ENCODE measurements around the gene NDUFAF5.
A peak's percentile ranks its signal among the peaks of the same experiment; 100 is the strongest.

The NDUFAF5 gene

DNA sequence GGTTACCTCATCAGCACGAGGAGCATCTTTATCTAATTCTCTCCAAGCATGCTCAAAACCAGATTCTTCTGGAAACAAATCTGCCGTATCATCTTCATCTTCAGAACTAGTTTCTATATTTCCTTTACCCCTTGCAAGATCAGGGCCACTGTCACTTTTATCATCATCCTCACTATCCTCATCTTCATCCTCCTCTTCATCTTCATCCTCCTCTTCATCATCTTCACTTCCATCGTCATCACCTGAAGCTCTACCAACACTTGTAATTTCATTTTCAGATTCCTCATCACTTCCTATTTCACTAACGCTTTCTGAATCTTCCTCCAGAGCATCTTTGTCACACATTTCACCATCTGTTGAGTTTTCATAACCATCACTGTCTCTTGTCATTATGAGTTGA lies 9.0 kb upstream of the NDUFAF5 start:
- Histone ChIP-seq H3K27ac (ENCODE audit: low read depth in 2 of 2, low read length in 2 of 2) (no peak overlapping the region), H3K4me1 (ENCODE audit: control insufficient read depth in 2 of 2, insufficient read depth in 2 of 2, low read length in 2 of 2) (no peaks in the 10 kb centered on the region), H3K36me3 (ENCODE audit: control insufficient read depth in 2 of 2, insufficient read depth in 2 of 2, low read length in 2 of 2) (peaks cover 38 to 41% of the 10 kb centered on the region in 2 donors), H3K9me3 (ENCODE audit: control insufficient read depth in 2 of 2, low read length in 2 of 2) (no peaks in the 10 kb centered on the region), H3K9ac (ENCODE audit: low read depth in 1 of 2, low read length in 2 of 2) (no peak overlapping the region), H3K27me3 (ENCODE audit: control insufficient read depth in 2 of 2, insufficient read depth in 2 of 2, low read length in 2 of 2) (no peaks in the 10 kb centered on the region), H3K4me3 (ENCODE audit: low read length in 2 of 2) (no peak overlapping the region)

DNA sequence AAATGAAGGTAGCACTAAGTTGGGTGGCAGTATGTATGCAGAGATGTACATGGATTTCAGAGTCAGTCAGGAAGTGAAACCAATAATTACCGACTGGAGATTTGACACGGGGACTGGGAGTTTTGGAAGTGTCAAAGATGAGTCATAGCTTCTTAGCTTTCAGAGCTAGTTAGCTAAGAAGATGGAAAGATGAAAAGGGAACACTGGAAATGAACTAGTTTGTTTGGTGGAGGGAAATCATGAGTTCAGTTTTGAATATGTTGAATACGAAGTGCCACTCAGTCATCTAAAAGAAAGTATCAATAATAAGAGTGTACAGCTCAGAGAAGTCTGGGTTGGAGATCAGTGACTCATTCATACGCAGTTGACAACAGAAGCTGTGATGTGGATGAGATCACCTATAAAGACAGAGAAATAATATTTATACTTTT lies 7.6 kb upstream of the NDUFAF5 start:
- H3K9ac ChIP-seq (ENCODE audit: low read depth in 1 of 2, low read length in 2 of 2): no peak overlapping the region
- no peaks in the 10 kb centered on the region for H3K4me1 ChIP-seq (ENCODE audit: control insufficient read depth in 2 of 2, insufficient read depth in 2 of 2, low read length in 2 of 2)
- no peaks in the 10 kb centered on the region for H3K27me3 ChIP-seq (ENCODE audit: control insufficient read depth in 2 of 2, insufficient read depth in 2 of 2, low read length in 2 of 2)
- no peak overlapping the region for H3K27ac ChIP-seq (ENCODE audit: low read depth in 2 of 2, low read length in 2 of 2)
- no peak overlapping the region for H3K4me3 ChIP-seq (ENCODE audit: low read length in 2 of 2)
- H3K36me3 ChIP-seq (ENCODE audit: control insufficient read depth in 2 of 2, insufficient read depth in 2 of 2, low read length in 2 of 2): peaks cover 43 to 45% of the 10 kb centered on the region in 2 donors
- no peaks in the 10 kb centered on the region for H3K9me3 ChIP-seq (ENCODE audit: control insufficient read depth in 2 of 2, low read length in 2 of 2)

DNA sequence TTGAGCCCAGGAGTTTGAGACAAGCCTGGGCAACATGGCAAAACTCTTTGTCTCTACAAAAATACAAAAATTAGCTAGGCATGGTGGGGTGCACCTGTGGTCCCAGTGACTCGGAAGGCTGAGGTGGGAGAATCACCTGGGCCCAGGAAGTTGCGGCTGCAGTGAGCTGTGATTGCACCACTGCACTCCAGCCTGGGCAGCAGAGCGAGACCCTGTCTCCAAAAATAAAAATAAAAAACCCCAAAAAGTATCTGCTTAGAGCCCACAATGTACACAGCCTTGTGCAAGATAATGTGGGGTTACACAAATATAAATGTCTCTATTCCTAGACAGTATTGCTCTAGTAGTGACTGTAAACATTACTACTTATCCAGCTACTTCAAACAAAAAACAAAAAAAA lies 6.0 kb upstream of the NDUFAF5 start:
- H3K9me3 ChIP-seq (ENCODE audit: control insufficient read depth in 2 of 2, low read length in 2 of 2): no peaks in the 10 kb centered on the region
- H3K27me3 ChIP-seq (ENCODE audit: control insufficient read depth in 2 of 2, insufficient read depth in 2 of 2, low read length in 2 of 2): no peaks in the 10 kb centered on the region
- peaks cover 43 to 47% of the 10 kb centered on the region in 2 donors for H3K36me3 ChIP-seq (ENCODE audit: control insufficient read depth in 2 of 2, insufficient read depth in 2 of 2, low read length in 2 of 2)
- H3K9ac ChIP-seq (ENCODE audit: low read depth in 1 of 2, low read length in 2 of 2): no peak overlapping the region
- H3K4me1 ChIP-seq (ENCODE audit: control insufficient read depth in 2 of 2, insufficient read depth in 2 of 2, low read length in 2 of 2): no peaks in the 10 kb centered on the region
- no peak overlapping the region for H3K4me3 ChIP-seq (ENCODE audit: low read length in 2 of 2)
- H3K27ac ChIP-seq (ENCODE audit: low read depth in 2 of 2, low read length in 2 of 2): no peak overlapping the region

DNA sequence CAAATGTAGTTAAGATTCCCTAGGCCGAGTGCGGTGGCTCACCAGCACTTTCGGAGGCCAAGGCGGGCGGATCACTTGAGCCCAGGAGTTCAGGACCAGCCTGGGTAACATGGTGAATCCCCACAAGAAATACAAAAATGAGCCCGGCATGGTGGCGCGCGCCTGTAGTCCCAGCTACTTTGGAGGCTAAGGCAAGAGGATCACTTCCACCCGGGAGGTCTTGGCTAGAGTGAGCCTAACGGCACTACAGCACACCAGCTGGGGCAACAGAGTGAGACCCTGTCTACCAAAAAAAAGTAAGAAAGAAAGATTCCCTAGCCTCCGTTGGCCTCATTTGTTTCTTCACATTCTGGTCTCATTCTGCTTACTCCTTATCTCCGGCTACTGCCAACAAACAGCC lies 1.3 kb upstream of the NDUFAF5 start:
- Histone ChIP-seq H3K4me1 (ENCODE audit: control insufficient read depth in 2 of 2, insufficient read depth in 2 of 2, low read length in 2 of 2) (peaks cover 10 to 11% of the 10 kb centered on the region in 2 donors), H3K4me3 (ENCODE audit: low read length in 2 of 2) (peak overlapping the region in 1 of 2 donors; percentile 98), H3K9ac (ENCODE audit: low read depth in 1 of 2, low read length in 2 of 2) (no peak overlapping the region)

DNA sequence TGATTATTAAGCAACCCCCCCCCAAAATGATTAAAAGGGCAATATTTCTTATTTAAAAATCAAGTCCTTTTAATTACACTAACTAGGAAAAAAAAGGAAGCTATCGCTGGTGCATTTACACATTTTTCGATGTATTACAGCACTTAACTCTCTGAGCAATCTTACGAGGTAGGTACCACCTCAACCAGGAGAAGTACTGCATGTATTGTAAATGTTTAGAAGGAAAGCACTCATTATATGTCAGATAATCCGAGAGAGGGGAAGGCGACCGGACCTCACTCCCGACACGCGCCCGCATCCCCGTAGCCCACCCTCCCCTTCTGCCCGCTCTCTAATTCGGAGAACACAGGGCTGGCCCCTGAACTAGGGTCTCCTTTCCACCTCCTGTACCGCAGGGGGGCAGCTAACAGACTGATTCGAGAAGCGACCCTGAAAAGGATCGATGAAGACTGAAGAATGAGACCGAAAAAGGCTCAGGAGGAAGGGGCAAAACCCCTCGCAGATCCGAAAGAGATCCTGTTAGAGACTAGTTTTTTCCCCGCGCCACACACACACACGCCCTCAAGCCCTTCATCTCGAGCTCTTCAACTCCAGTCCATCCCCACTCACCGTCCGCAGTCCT lies 446 bp upstream of the NDUFAF5 start:
- Histone ChIP-seq H3K27ac (ENCODE audit: low read depth in 2 of 2, low read length in 2 of 2) (no peak overlapping the region), H3K4me1 (ENCODE audit: control insufficient read depth in 2 of 2, insufficient read depth in 2 of 2, low read length in 2 of 2) (peaks cover 10 to 11% of the 10 kb centered on the region in 2 donors), H3K9ac (ENCODE audit: low read depth in 1 of 2, low read length in 2 of 2) (peak overlapping the region; percentile 87 to 97), H3K4me3 (ENCODE audit: low read length in 2 of 2) (peak overlapping the region; percentile 85 to 98), H3K36me3 (ENCODE audit: control insufficient read depth in 2 of 2, insufficient read depth in 2 of 2, low read length in 2 of 2) (peaks cover 17 to 19% of the 10 kb centered on the region in 2 donors), H3K27me3 (ENCODE audit: control insufficient read depth in 2 of 2, insufficient read depth in 2 of 2, low read length in 2 of 2) (no peaks in the 10 kb centered on the region), H3K9me3 (ENCODE audit: control insufficient read depth in 2 of 2, low read length in 2 of 2) (no peaks in the 10 kb centered on the region)

More for the DNA sequence above, 1.3 kb upstream of the NDUFAF5 start:
- no peaks in the 10 kb centered on the region for H3K27me3 ChIP-seq (ENCODE audit: control insufficient read depth in 2 of 2, insufficient read depth in 2 of 2, low read length in 2 of 2)
- H3K36me3 ChIP-seq (ENCODE audit: control insufficient read depth in 2 of 2, insufficient read depth in 2 of 2, low read length in 2 of 2): peaks cover 17 to 19% of the 10 kb centered on the region in 2 donors
- no peak overlapping the region for H3K27ac ChIP-seq (ENCODE audit: low read depth in 2 of 2, low read length in 2 of 2)
- no peaks in the 10 kb centered on the region for H3K9me3 ChIP-seq (ENCODE audit: control insufficient read depth in 2 of 2, low read length in 2 of 2)

DNA sequence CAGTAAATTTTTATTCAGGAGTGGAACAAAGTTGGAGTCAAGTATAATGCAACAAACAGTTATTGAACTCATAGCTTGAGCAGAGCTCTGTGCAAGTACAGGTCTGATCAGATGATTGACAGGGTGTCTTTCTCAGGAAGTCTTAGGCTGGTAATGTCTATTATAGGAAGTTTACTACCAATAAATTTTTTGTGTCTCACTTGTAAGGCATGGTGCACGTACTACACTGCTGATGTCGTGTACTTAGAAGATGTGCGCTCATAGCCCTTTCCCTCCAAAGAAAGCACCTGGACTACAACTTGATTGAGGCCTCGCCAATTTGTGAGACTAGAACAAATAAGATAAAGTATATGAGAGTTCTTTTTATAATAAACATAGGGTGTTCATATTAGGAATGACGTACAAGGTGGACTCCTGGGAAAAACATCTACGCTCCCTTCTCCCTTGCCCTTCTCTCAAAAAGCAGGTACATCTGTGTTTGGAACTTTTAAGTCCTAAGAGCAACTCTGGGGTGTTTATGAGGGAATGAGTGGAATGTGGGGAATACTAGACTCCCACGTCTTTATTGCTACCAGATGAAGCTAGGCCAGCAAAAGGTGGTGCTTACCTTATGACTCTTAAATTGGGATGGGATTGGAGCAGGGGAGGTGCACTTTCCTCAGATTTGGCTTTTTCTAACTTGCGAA lies 1.5 kb downstream of the NDUFAF5 start:
- no peaks in the 10 kb centered on the region for H3K9me3 ChIP-seq (ENCODE audit: control insufficient read depth in 2 of 2, low read length in 2 of 2)
- H3K27ac ChIP-seq (ENCODE audit: low read depth in 2 of 2, low read length in 2 of 2): peak overlapping the region; percentile 29 to 50
- H3K4me1 ChIP-seq (ENCODE audit: control insufficient read depth in 2 of 2, insufficient read depth in 2 of 2, low read length in 2 of 2): peaks cover 11 to 13% of the 10 kb centered on the region in 2 donors
- H3K36me3 ChIP-seq (ENCODE audit: control insufficient read depth in 2 of 2, insufficient read depth in 2 of 2, low read length in 2 of 2): peaks cover 21 to 27% of the 10 kb centered on the region in 2 donors
- peak overlapping the region; percentile 18 to 97 for H3K9ac ChIP-seq (ENCODE audit: low read depth in 1 of 2, low read length in 2 of 2)
- no peaks in the 10 kb centered on the region for H3K27me3 ChIP-seq (ENCODE audit: control insufficient read depth in 2 of 2, insufficient read depth in 2 of 2, low read length in 2 of 2)
- H3K4me3 ChIP-seq (ENCODE audit: low read length in 2 of 2): peak overlapping the region; percentile 85 to 98

DNA sequence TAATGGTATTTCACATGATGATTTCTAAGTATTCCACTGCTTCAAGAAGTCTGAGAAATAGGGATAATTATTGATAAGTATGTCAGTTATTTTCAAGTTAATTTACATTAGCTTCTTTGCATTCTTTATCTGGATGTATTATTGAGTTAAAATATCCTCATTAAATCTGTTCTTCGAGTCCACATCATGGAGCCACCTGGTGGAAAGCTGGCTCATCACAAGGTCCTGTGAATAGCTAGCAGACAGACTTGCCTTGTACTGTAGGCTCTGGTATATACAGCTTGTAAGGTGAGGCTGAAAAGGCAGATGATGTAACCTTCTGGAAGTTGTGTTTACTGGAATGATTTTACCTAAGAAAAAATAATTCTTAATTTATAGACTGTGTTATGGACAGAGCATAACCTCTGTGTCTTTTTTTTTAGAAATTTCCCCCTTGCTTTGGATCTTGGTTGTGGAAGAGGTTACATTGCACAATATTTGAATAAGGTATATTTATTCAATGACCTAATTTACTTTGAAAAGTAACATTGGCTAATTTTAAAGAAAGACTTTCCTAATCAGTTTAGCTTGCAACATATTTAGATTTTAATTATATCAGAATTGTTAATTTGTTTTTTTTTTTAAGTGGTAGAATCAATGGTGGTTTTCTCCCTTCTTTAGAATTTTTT lies 3.5 kb downstream of the NDUFAF5 start:
- peaks cover 11 to 13% of the 10 kb centered on the region in 2 donors for H3K4me1 ChIP-seq (ENCODE audit: control insufficient read depth in 2 of 2, insufficient read depth in 2 of 2, low read length in 2 of 2)
- no peak overlapping the region for H3K27ac ChIP-seq (ENCODE audit: low read depth in 2 of 2, low read length in 2 of 2)

DNA sequence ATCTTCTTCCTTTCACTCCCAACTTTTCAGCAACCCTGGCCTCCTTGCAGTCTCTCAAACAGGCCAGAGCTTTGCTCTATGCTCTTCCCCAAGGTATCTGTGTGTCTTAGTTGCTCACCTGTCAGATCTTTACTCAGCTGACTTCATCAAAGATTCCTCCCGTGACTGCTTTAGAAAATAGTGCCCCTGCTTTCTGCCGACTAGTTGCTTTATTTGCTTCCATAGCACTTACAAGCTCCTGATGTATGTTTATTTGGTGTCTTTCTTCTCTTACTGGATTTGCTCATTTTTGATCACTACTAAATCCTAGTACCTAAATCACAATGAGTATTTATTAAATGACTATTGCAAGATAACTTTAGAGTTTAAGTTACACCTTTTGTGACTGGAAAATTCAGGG lies 5.9 kb downstream of the NDUFAF5 start:
- H3K36me3 ChIP-seq (ENCODE audit: control insufficient read depth in 2 of 2, insufficient read depth in 2 of 2, low read length in 2 of 2): peaks cover 50 to 58% of the 10 kb centered on the region in 2 donors
- no peaks in the 10 kb centered on the region for H3K27me3 ChIP-seq (ENCODE audit: control insufficient read depth in 2 of 2, insufficient read depth in 2 of 2, low read length in 2 of 2)

More for the DNA sequence above, 3.5 kb downstream of the NDUFAF5 start:
- Histone ChIP-seq H3K36me3 (ENCODE audit: control insufficient read depth in 2 of 2, insufficient read depth in 2 of 2, low read length in 2 of 2) (peaks cover 31 to 43% of the 10 kb centered on the region in 2 donors), H3K9ac (ENCODE audit: low read depth in 1 of 2, low read length in 2 of 2) (no peak overlapping the region), H3K4me3 (ENCODE audit: low read length in 2 of 2) (no peak overlapping the region), H3K27me3 (ENCODE audit: control insufficient read depth in 2 of 2, insufficient read depth in 2 of 2, low read length in 2 of 2) (no peaks in the 10 kb centered on the region), H3K9me3 (ENCODE audit: control insufficient read depth in 2 of 2, low read length in 2 of 2) (no peaks in the 10 kb centered on the region)

DNA sequence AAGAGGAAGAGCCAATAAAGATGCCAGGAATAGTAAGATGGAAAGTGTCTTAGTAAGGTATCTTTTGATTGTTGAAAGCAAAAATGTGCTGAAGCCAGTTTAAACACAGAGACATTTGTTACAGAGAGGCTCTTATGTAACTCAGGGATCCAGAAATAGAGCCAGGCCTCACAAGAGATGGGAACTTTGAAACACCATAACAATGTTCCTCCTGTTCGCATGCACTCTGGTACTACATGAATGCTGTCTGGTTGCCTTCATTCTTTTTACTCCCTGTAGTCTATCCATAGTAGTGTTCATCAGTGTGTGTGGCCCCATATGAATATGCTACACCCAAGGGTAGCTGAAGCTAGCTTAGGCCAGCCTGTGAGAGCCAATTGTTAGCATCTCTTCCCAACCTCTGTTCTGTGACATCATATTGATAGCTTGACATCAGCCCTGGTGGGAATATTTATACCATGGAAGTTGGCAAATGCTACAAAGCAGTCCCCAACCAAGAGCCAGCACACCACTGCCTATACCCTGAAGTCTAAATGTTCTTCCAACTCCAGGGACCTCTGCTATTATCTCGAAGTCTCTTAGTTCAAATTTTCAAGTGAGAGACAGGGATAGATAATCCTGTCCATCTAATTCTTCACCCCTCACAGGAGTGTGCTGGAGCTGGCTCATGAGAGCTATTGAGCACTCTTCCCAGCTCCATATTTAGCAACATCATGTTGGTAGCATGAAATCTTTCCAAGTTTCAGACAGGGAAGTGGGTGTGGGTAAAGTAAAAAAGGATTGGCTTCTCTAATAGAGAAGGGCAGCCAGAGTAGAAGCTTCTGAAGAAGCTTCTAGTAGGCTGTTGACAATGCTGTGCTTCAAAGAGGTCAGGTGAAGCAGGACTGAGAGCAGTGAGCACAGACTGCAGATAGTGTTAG lies 7.0 kb downstream of the NDUFAF5 start:
- peaks cover 60 to 69% of the 10 kb centered on the region in 2 donors for H3K36me3 ChIP-seq (ENCODE audit: control insufficient read depth in 2 of 2, insufficient read depth in 2 of 2, low read length in 2 of 2)

More for the DNA sequence above, 5.9 kb downstream of the NDUFAF5 start:
- Histone ChIP-seq H3K4me3 (ENCODE audit: low read length in 2 of 2) (no peak overlapping the region), H3K9ac (ENCODE audit: low read depth in 1 of 2, low read length in 2 of 2) (no peak overlapping the region), H3K27ac (ENCODE audit: low read depth in 2 of 2, low read length in 2 of 2) (no peak overlapping the region), H3K4me1 (ENCODE audit: control insufficient read depth in 2 of 2, insufficient read depth in 2 of 2, low read length in 2 of 2) (peaks cover 10 to 13% of the 10 kb centered on the region in 2 donors), H3K9me3 (ENCODE audit: control insufficient read depth in 2 of 2, low read length in 2 of 2) (no peaks in the 10 kb centered on the region)

More for the DNA sequence above, 7.0 kb downstream of the NDUFAF5 start:
- Histone ChIP-seq H3K9me3 (ENCODE audit: control insufficient read depth in 2 of 2, low read length in 2 of 2) (no peaks in the 10 kb centered on the region), H3K27me3 (ENCODE audit: control insufficient read depth in 2 of 2, insufficient read depth in 2 of 2, low read length in 2 of 2) (no peaks in the 10 kb centered on the region), H3K4me1 (ENCODE audit: control insufficient read depth in 2 of 2, insufficient read depth in 2 of 2, low read length in 2 of 2) (peaks cover 0 to 2% of the 10 kb centered on the region in 2 donors), H3K4me3 (ENCODE audit: low read length in 2 of 2) (no peak overlapping the region), H3K9ac (ENCODE audit: low read depth in 1 of 2, low read length in 2 of 2) (no peak overlapping the region), H3K27ac (ENCODE audit: low read depth in 2 of 2, low read length in 2 of 2) (no peak overlapping the region)
